Measurements from ENCODE around the gene FAM118A. TPM values are rescaled to one million over a fixed set of nuclear protein-coding genes. Genes with fewer than 3 reads are reported as not detected.
"Not testable (repeated sequence)": the region's sequence is repeated elsewhere in the genome, so short reads cannot be mapped to it uniquely, and the experiment has no call there.

The FAM118A gene
- polyA plus RNA-seq, 3 donors = 20.0 to 423 (median 27.9) TPM

- H3K4me1 Mint-ChIP-seq = peaks cover 7% of the 10 kb centered on the region
Observed at GRCh38 chr22:45324311-45324711, 14.6 kb downstream of the FAM118A start.

GRCh38 chr22:45328261-45328660, 18.5 kb downstream of the FAM118A start:
- H4K20me1 ChIP-seq (ENCODE audit: insufficient read depth, low read length); H3K27me3 Mint-ChIP-seq (ENCODE audit: low read depth in 3 of 3); H3K79me2 ChIP-seq (ENCODE audit: insufficient read depth, low read length); H3K4me1 ChIP-seq (ENCODE audit: control insufficient read depth in 1 of 2, insufficient read depth in 2 of 2, low read length in 2 of 2); H3K9me3 Mint-ChIP-seq; H3K9ac ChIP-seq (ENCODE audit: insufficient read depth, low read length, poor library complexity, severe bottlenecking); DNase-seq; intact Hi-C loops (cut with micrococcal nuclease); H3K27ac ChIP-seq (ENCODE audit: low read depth in 1 of 2, low read length in 2 of 2); H2AFZ ChIP-seq (ENCODE audit: insufficient read depth, low read depth, low read length, poor library complexity, severe bottlenecking); H3K9me3 ChIP-seq (replicated peaks in 1 of 2; ENCODE audit: control insufficient read depth in 1 of 2, insufficient read depth in 1 of 2, low read length in 2 of 2); H3K4me3 ChIP-seq (replicated peaks in 1 of 3; ENCODE audit: low read depth in 2 of 3, low read length in 3 of 3); H3K4me2 ChIP-seq (replicated peaks; ENCODE audit: extremely low read depth, low read length, poor library complexity, severe bottlenecking); H3K27me3 ChIP-seq (ENCODE audit: control insufficient read depth in 2 of 2, insufficient read depth in 2 of 2, low read length in 2 of 2); H3K4me3 Mint-ChIP-seq; H3K4me1 Mint-ChIP-seq: not testable (repeated sequence)
- peaks cover 76 to 95% of the 10 kb centered on the region in 2 donors for H3K36me3 ChIP-seq (replicated peaks in 1 of 2; ENCODE audit: control insufficient read depth in 1 of 2, insufficient read depth in 2 of 2, low read length in 2 of 2)
- H3K36me3 Mint-ChIP-seq = peaks cover 80 to 93% of the 10 kb centered on the region in 2 donors
- peak overlapping the region in 2 of 7 donors; percentile 47 to 57 for H3K27ac Mint-ChIP-seq
- 94% methylated on average over 3 of the region's 8 CpGs for WGBS (ENCODE audit: insufficient coverage)

More at GRCh38 chr22:45324311-45324711, 14.6 kb downstream of the FAM118A start:
- Histone ChIP-seq H3K4me3 (replicated peaks in 1 of 3; ENCODE audit: low read depth in 2 of 3, low read length in 3 of 3) (no peak overlapping the region), H3K9ac (ENCODE audit: insufficient read depth, low read length, poor library complexity, severe bottlenecking) (no peak overlapping the region), H3K9me3 (replicated peaks in 1 of 2; ENCODE audit: control insufficient read depth in 1 of 2, insufficient read depth in 1 of 2, low read length in 2 of 2) (no peaks in the 10 kb centered on the region), H4K20me1 (ENCODE audit: insufficient read depth, low read length) (peaks cover 12% of the 10 kb centered on the region), H3K4me1 (ENCODE audit: control insufficient read depth in 1 of 2, insufficient read depth in 2 of 2, low read length in 2 of 2) (peaks cover 2 to 4% of the 10 kb centered on the region in 2 donors), H3K4me2 (replicated peaks; ENCODE audit: extremely low read depth, low read length, poor library complexity, severe bottlenecking) (no peak overlapping the region), H3K79me2 (ENCODE audit: insufficient read depth, low read length) (peaks cover 35% of the 10 kb centered on the region), H2AFZ (ENCODE audit: insufficient read depth, low read depth, low read length, poor library complexity, severe bottlenecking) (no peak overlapping the region), H3K27me3 (ENCODE audit: control insufficient read depth in 2 of 2, insufficient read depth in 2 of 2, low read length in 2 of 2) (no peaks in the 10 kb centered on the region), H3K36me3 (replicated peaks in 1 of 2; ENCODE audit: control insufficient read depth in 1 of 2, insufficient read depth in 2 of 2, low read length in 2 of 2) (peaks cover 57 to 81% of the 10 kb centered on the region in 2 donors), H3K27ac (ENCODE audit: low read depth in 1 of 2, low read length in 2 of 2) (no peak overlapping the region)
- H3K9me3 Mint-ChIP-seq = peaks cover 0 to 3% (median 0%) of the 10 kb centered on the region in 7 donors
- intact Hi-C loops (cut with micrococcal nuclease) = no loop called here
- peak overlapping the region in 1 of 7 donors; percentile 66 for H3K27ac Mint-ChIP-seq
- no peak for TF ChIP-seq CTCF (IDR thresholded peaks at IDR 0.05)
- H3K4me3 Mint-ChIP-seq = no peak overlapping the region
- no peak for DNase-seq
- WGBS (ENCODE audit: insufficient coverage) = 94% methylated on average over 10 of the region's 12 CpGs
- H3K36me3 Mint-ChIP-seq = peaks cover 63 to 79% of the 10 kb centered on the region in 2 donors
- peaks cover 0 to 2% (median 0%) of the 10 kb centered on the region in 3 donors for H3K27me3 Mint-ChIP-seq (ENCODE audit: low read depth in 3 of 3)

Data from CD14-positive monocyte (primary cell).